T-cell (primary cell): ENCODE data around the gene UBLCP1. TPM values are rescaled to one million over a fixed set of nuclear protein-coding genes. Genes with fewer than 3 reads are reported as not detected.

Experiments
- ATAC-seq, 4 experiments: fragments of 200-7000 bp in 3 of 4; fragments of 150-1000 bp in 1 of 4; cut with Tn5 transposase; replicated peaks in 1 of 4; 1 replicate in 3 of 4; 2 replicates in 1 of 4; pipeline ENCODE4 v1.10.0; 2021; ENCODE audit warnings: moderate library complexity in 3 of 4, mild to moderate bottlenecking in 2 of 4, moderate number of reproducible peaks in 1 of 4
- CTCF ChIA-PET, 2 donors: fragments of 300-600 bp; sonication (Branson Sonifier 250); formaldehyde crosslinking; loops; one replicate each; lab custom pipeline; 2022; ENCODE audit warnings: antibody characterized with exemption in 2 of 2; lab: Charles Lee
- POLR2A ChIA-PET, 2 donors: fragments of 300-600 bp; sonication (Branson Sonifier 250); formaldehyde crosslinking; loops; one replicate each; lab custom pipeline; 2022; ENCODE audit warnings: antibody characterized with exemption in 2 of 2; lab: Charles Lee
- DNase-seq, 35 experiments: peaks; one replicate each; pipeline versions ENCODE4 v3.0.0 to v3.0.0-alpha.2; 2013 to 2023
- H3K27ac ChIP-seq: one replicate; pipeline ENCODE4 v1.5.1; 2013; ENCODE audit warnings: low read length
- H3K27me3 ChIP-seq, 2 experiments: replicated peaks in 1 of 2; 1 replicate in 1 of 2; 2 replicates in 1 of 2; pipeline versions ENCODE4 v1.6.1 to v1.7.0; 2013; ENCODE audit warnings: low read length in 1 of 2, mixed read lengths in 1 of 2; ENCODE audit not compliant: control insufficient read depth in 2 of 2, insufficient read depth in 2 of 2; ENCODE audit errors: extremely low read depth in 1 of 2
- H3K36me3 ChIP-seq, 2 donors: 1 replicate in 1 of 2; 2 replicates in 1 of 2; pipeline versions ENCODE4 v1.6.1 to v1.7.0; 2013; ENCODE audit warnings: low read length in 1 of 2; ENCODE audit not compliant: control insufficient read depth in 2 of 2, insufficient read depth in 1 of 2; ENCODE audit errors: extremely low read depth in 1 of 2
- H3K4me1 ChIP-seq, 2 experiments: 1 replicate in 1 of 2; 2 replicates in 1 of 2; pipeline versions ENCODE4 v1.6.1 to v1.7.0; 2013; ENCODE audit warnings: low read length in 2 of 2, mixed read lengths in 1 of 2; ENCODE audit not compliant: insufficient read depth in 2 of 2, control insufficient read depth in 1 of 2; ENCODE audit errors: extremely low read depth in 1 of 2
- H3K4me3 ChIP-seq, 2 donors: 1 replicate in 1 of 2; 2 replicates in 1 of 2; pipeline versions ENCODE4 v1.5.1 to v1.7.0; 2013; ENCODE audit warnings: mild to moderate bottlenecking in 2 of 2, low read length in 1 of 2, moderate library complexity in 1 of 2; ENCODE audit not compliant: control insufficient read depth in 1 of 2; ENCODE audit errors: extremely low read depth in 1 of 2
- H3K9me3 ChIP-seq: 2 replicates; pipeline ENCODE4 v1.7.0; 2013
- H3K27ac Mint-ChIP-seq, 2 donors: one replicate each; pipeline ENCODE4 v1.8.0; 2020 to 2021; ENCODE audit warnings: mild to moderate bottlenecking in 2 of 2, mixed read lengths in 2 of 2
- H3K27me3 Mint-ChIP-seq, 2 donors: one replicate each; pipeline ENCODE4 v1.8.0; 2021 to 2022; ENCODE audit warnings: mixed read lengths in 2 of 2
- H3K36me3 Mint-ChIP-seq: one replicate; pipeline ENCODE4 v1.8.0; 2021; ENCODE audit warnings: mixed read lengths
- H3K4me1 Mint-ChIP-seq, 3 donors: one replicate each; pipeline ENCODE4 v1.8.0; 2020 to 2022; ENCODE audit warnings: mixed read lengths in 3 of 3, mild to moderate bottlenecking in 1 of 3
- H3K4me3 Mint-ChIP-seq, 3 donors: one replicate each; pipeline ENCODE4 v1.8.0; 2020 to 2022; ENCODE audit warnings: mild to moderate bottlenecking in 3 of 3, mixed read lengths in 3 of 3, moderate library complexity in 3 of 3
- H3K9me3 Mint-ChIP-seq, 3 donors: one replicate each; pipeline ENCODE4 v1.8.0; 2020 to 2022; ENCODE audit warnings: mixed read lengths in 3 of 3
- WGBS: methylation state at CpG from one replicate; pipeline ENCODE4 v1.1.5; 2013; ENCODE audit warnings: missing lambda C conversion rate; ENCODE audit not compliant: insufficient coverage; 5-methylcytosine and 5-hydroxymethylcytosine counted together
- total RNA-seq, 35 experiments: library from RNA in 6 of 35; stranded (reverse) in 6 of 35; fragments of 120-200 nt in 1 of 35; gene quantifications; one replicate each; pipeline versions ENCODE4 v1.2.1 to v1.2.4 and lab custom pipeline; 2013 to 2026

The UBLCP1 gene
- total RNA-seq, 5 donors from 2014 or later (not counting 1 experiment from before 2014, with no cell fraction given): 22.3 to 29.4 (median 27.4) TPM

DNA sequence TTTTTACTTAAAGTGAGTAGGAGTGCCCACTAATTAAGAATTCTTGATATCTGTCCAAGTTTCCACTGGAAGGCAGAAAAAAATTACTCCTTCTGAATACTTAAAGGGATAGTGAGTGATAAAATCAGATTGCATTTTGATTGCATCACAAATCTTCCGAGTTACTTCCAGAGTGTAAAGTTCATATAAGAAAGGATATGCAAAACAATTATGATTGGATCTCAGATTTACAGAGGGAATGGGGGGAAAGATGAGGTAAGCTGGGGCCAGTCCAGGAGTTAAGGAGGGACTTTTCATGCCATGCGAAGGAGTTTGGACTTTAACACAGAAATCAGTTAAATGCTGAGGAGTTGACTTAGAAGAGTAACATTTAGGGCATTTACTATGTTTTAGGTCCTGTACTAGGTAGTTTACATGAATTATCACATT, 44.5 kb upstream of the UBLCP1 start:
- WGBS: no CpG with 5 or more reads among the region's 2 CpGs
- Histone ChIP-seq H3K36me3 (no peaks in the 10 kb centered on the region), H3K9me3 (no peaks in the 10 kb centered on the region), H3K27ac (no peak overlapping the region), H3K4me1 (peaks cover 0 to 2% of the 10 kb centered on the region in 2 experiments), H3K27me3 (no peaks in the 10 kb centered on the region), H3K4me3 (no peak overlapping the region)
- Mint-ChIP-seq H3K27ac (no peak overlapping the region), H3K36me3 (no peaks in the 10 kb centered on the region), H3K27me3 (peaks cover 0 to 2% of the 10 kb centered on the region in 2 donors), H3K9me3 (no peaks in the 10 kb centered on the region), H3K4me3 (no peak overlapping the region), H3K4me1 (peaks cover 0 to 3% (median 2%) of the 10 kb centered on the region in 3 donors)
- ChIA-PET CTCF (no interaction called here), POLR2A (no interaction called here)
- ATAC-seq: no peak
- DNase-seq: no peak

- POLR2A ChIA-PET: interaction anchor here in 1 of 2 donors (0.6 kb wide), 1 partner anchor 26 kb away, joined by 3 read pairs; no protein-coding TSS in a partner anchor
- no peaks in the 10 kb centered on the region for H3K36me3 ChIP-seq
- H3K27me3 Mint-ChIP-seq: peaks cover 0 to 2% of the 10 kb centered on the region in 2 donors
- no peak overlapping the region for H3K27ac Mint-ChIP-seq
- peaks cover 0 to 2% of the 10 kb centered on the region in 2 experiments for H3K4me1 ChIP-seq
- 100% methylated on average over 1 of the region's 5 CpGs for WGBS
- no peak overlapping the region for H3K4me3 Mint-ChIP-seq
- DNase-seq (no peak), ATAC-seq (no peak)
- no peaks in the 10 kb centered on the region for H3K36me3 Mint-ChIP-seq
- H3K27me3 ChIP-seq: no peaks in the 10 kb centered on the region
- no peak overlapping the region for H3K4me3 ChIP-seq
- CTCF ChIA-PET: no interaction called here
- H3K9me3 ChIP-seq: no peaks in the 10 kb centered on the region
- H3K27ac ChIP-seq: no peak overlapping the region
- no peaks in the 10 kb centered on the region for H3K9me3 Mint-ChIP-seq
- H3K4me1 Mint-ChIP-seq: peaks cover 0 to 3% (median 2%) of the 10 kb centered on the region in 3 donors
These were observed 42.9 kb upstream of the UBLCP1 start for GRCh38 chr5:159220206-159220605.

GRCh38 chr5:159223469-159223868, 39.6 kb upstream of the UBLCP1 start:
- Mint-ChIP-seq H3K27ac (no peak overlapping the region), H3K9me3 (no peaks in the 10 kb centered on the region), H3K36me3 (no peaks in the 10 kb centered on the region), H3K4me1 (no peaks in the 10 kb centered on the region), H3K27me3 (no peaks in the 10 kb centered on the region), H3K4me3 (no peak overlapping the region)
- no peak for DNase-seq
- POLR2A ChIA-PET: interaction anchor here in 1 of 2 donors (0.6 kb wide), 1 partner anchor 38 kb away, joined by 6 read pairs; no protein-coding TSS in a partner anchor
- peaks cover 0 to 2% of the 10 kb centered on the region in 2 experiments for H3K4me1 ChIP-seq
- no peak overlapping the region for H3K4me3 ChIP-seq
- no peaks in the 10 kb centered on the region for H3K36me3 ChIP-seq
- ATAC-seq: no peak
- H3K9me3 ChIP-seq: no peaks in the 10 kb centered on the region
- H3K27me3 ChIP-seq: peaks cover 0 to 5% of the 10 kb centered on the region in 2 experiments
- H3K27ac ChIP-seq: no peak overlapping the region
- CTCF ChIA-PET: interaction anchor here in 1 of 2 donors (0.6 kb wide), 1 partner anchor 33 kb away, joined by 4 read pairs; no protein-coding TSS in a partner anchor
- no CpG with 5 or more reads among the region's 3 CpGs for WGBS

DNA sequence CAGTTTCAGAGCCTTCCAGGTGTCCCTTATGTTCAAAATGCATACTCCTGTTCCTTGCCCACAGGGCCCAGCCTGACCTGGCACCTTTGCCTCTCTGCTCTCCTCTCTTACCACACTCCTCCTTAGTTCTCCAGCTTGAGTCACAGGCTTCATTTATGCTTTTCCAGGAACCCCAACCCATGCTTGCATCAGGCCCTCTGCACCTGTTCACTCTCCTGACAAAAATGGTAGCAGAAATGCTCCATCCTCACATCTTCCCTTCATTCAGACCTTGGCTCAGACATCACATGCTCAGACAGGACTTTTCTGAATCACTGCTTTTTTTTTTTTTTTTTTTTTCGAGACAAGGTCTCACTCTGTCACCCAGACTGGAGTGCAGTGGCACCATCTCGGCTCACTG, 38.6 kb upstream of the UBLCP1 start:
- Histone ChIP-seq H3K4me3 (no peak overlapping the region), H3K4me1 (peaks cover 0 to 2% of the 10 kb centered on the region in 2 experiments), H3K36me3 (no peaks in the 10 kb centered on the region), H3K27ac (no peak overlapping the region), H3K9me3 (no peaks in the 10 kb centered on the region), H3K27me3 (peaks cover 0 to 5% of the 10 kb centered on the region in 2 experiments)
- CTCF ChIA-PET: no interaction called here
- DNase-seq (no peak), ATAC-seq (no peak)
- POLR2A ChIA-PET: interaction anchor here in 1 of 2 donors (0.6 kb wide), 1 partner anchor 25 kb away, joined by 4 read pairs; no protein-coding TSS in a partner anchor
- no peaks in the 10 kb centered on the region for H3K27me3 Mint-ChIP-seq
- H3K36me3 Mint-ChIP-seq: no peaks in the 10 kb centered on the region
- no peak overlapping the region for H3K27ac Mint-ChIP-seq
- no peaks in the 10 kb centered on the region for H3K4me1 Mint-ChIP-seq
- no CpG with 5 or more reads among the region's 2 CpGs for WGBS
- no peak overlapping the region for H3K4me3 Mint-ChIP-seq
- no peaks in the 10 kb centered on the region for H3K9me3 Mint-ChIP-seq

DNA sequence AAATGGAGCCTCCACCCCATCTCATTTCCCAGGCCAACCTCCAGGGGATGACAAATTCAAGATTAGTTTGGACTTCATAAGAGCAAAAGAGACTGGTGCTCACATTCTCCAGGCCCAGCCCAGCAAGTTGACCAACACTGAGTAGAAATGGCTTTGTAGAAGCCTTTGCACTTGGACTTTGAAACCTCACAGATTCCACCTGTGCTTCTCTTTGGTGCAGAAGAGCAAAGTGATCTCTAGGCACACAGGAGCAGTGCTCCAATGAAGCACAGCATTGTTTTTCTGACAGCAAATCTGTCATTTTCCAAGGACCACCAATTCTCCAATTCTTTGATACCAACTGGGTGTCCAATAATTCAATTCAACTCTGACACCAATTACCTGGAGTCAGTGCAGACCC, 36.6 kb upstream of the UBLCP1 start:
- no peaks in the 10 kb centered on the region for H3K4me1 ChIP-seq
- no peaks in the 10 kb centered on the region for H3K9me3 ChIP-seq
- POLR2A ChIA-PET: no interaction called here
- CTCF ChIA-PET: interaction anchor here in 1 of 2 donors (0.6 kb wide), 1 partner anchor 171 kb away, joined by 5 read pairs; no protein-coding TSS in a partner anchor
- no peak overlapping the region for H3K4me3 ChIP-seq
- Mint-ChIP-seq H3K9me3 (no peaks in the 10 kb centered on the region), H3K36me3 (no peaks in the 10 kb centered on the region), H3K4me3 (no peak overlapping the region), H3K27ac (no peak overlapping the region), H3K27me3 (peaks cover 0 to 3% of the 10 kb centered on the region in 2 donors), H3K4me1 (no peaks in the 10 kb centered on the region)
- no peaks in the 10 kb centered on the region for H3K36me3 ChIP-seq
- ATAC-seq (no peak), DNase-seq (no peak)
- no peak overlapping the region for H3K27ac ChIP-seq
- H3K27me3 ChIP-seq: peaks cover 0 to 5% of the 10 kb centered on the region in 2 experiments

GRCh38 chr5:159227452-159227851, 35.6 kb upstream of the UBLCP1 start:
- CTCF ChIA-PET: no interaction called here
- H3K27me3 ChIP-seq: peaks cover 0 to 5% of the 10 kb centered on the region in 2 experiments
- no peaks in the 10 kb centered on the region for H3K9me3 ChIP-seq
- DNase-seq (no peak), ATAC-seq (no peak)
- WGBS: no CpG with 5 or more reads among the region's 3 CpGs
- no peaks in the 10 kb centered on the region for H3K4me1 ChIP-seq
- no peak overlapping the region for H3K4me3 ChIP-seq
- no peaks in the 10 kb centered on the region for H3K9me3 Mint-ChIP-seq
- H3K4me3 Mint-ChIP-seq: no peak overlapping the region
- POLR2A ChIA-PET: no interaction called here
- peaks cover 0 to 3% of the 10 kb centered on the region in 2 donors for H3K27me3 Mint-ChIP-seq
- no peaks in the 10 kb centered on the region for H3K4me1 Mint-ChIP-seq
- H3K27ac Mint-ChIP-seq: no peak overlapping the region
- H3K36me3 ChIP-seq: no peaks in the 10 kb centered on the region
- no peaks in the 10 kb centered on the region for H3K36me3 Mint-ChIP-seq
- H3K27ac ChIP-seq: no peak overlapping the region
